ENCODE measurements around the gene SPANXN5.

GRCh38 chrX:52824608-52825007 lies 27.4 kb upstream of the SPANXN5 start:
- TF ChIP-seq SP1 (CRISPR knock-in tag; conservative IDR thresholded peaks at IDR 0.05) (no peak), ATF6 (CRISPR knock-in tag; IDR thresholded peaks at IDR 0.05) (no peak), NFYB (CRISPR knock-in tag; conservative IDR thresholded peaks at IDR 0.05; ENCODE audit: low read depth) (no peak), TEAD4 (CRISPR knock-in tag; IDR thresholded peaks at IDR 0.05) (no peak)
- TF ChIP-seq, protein P1, sequence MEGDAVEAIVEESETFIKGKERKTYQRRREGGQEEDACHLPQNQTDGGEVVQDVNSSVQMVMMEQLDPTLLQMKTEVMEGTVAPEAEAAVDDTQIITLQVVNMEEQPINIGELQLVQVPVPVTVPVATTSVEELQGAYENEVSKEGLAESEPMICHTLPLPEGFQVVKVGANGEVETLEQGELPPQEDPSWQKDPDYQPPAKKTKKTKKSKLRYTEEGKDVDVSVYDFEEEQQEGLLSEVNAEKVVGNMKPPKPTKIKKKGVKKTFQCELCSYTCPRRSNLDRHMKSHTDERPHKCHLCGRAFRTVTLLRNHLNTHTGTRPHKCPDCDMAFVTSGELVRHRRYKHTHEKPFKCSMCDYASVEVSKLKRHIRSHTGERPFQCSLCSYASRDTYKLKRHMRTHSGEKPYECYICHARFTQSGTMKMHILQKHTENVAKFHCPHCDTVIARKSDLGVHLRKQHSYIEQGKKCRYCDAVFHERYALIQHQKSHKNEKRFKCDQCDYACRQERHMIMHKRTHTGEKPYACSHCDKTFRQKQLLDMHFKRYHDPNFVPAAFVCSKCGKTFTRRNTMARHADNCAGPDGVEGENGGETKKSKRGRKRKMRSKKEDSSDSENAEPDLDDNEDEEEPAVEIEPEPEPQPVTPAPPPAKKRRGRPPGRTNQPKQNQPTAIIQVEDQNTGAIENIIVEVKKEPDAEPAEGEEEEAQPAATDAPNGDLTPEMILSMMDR (IDR thresholded peaks at IDR 0.05): no peak
- TF ChIP-seq, protein P2, sequence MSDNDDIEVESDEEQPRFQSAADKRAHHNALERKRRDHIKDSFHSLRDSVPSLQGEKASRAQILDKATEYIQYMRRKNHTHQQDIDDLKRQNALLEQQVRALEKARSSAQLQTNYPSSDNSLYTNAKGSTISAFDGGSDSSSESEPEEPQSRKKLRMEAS (CRISPR knock-in tag; IDR thresholded peaks at IDR 0.05): no peak
